NCI-H446 (cell line): Measurements from ENCODE around the gene TRIM37.

Experiments used
- DNase-seq, 2 experiments: peaks; one replicate each; lab custom pipeline; 2025; lab: John Stamatoyannopoulos, UW

TRIM37 gene

DNA sequence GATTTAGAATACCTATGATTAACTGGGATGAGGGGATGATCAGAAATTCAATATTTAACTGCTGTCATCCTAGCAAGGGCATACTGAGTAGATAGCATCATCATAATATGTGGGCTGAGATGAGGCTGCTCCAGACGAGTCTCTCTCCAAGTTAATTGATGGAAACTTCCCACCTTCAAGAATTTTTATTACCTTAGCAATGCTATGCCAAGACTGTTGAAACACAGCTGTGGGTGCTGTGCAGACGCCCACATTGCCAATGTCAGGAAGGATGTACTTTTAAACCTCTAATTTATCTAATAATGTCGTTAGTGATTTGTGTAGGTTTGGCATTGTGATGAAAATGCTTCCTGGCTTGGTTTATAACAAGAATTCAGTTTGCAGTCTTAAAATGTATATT is 170.4 kb downstream of the TRIM37 start:
- DNase-seq: no peak

GRCh38 chr17:58932956-58933355 is 173.7 kb downstream of the TRIM37 start:
- DNase-seq: no peak
